ENCODE data around the gene CCDC12.

The CCDC12 gene

DNA sequence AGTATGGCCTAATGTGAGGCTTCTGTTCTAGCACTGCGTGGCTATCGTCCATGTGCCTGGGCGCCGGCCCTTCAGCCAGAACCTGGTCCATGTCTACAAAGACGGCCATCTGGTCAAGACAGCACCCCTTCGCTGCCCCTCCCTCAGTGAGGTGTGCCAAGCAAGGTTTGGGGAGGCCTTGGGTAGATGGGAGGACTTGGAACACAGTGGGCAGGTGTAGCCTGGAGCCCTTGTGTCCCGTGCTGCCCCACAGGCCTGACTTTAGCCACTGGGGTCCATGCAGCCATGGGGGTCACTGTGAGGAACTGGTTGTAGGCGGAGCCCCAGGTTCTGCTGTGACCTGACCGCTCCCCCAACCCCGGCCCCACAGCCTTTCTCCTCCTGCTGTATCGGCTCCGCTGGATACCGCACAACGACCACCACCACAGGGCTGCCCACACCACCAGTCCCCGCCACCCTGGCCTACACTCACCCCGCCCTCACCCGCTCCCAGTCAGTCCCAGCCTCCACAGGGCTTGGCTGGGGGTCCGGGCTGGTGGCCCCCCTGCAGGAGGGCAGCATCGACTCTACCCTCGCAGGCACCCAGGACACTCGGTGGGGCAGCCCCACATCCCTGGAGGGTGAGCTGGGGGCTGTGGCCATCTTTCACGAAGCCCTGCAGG, 19.5 kb upstream of the CCDC12 start:
- no peak for DNase-seq

DNA sequence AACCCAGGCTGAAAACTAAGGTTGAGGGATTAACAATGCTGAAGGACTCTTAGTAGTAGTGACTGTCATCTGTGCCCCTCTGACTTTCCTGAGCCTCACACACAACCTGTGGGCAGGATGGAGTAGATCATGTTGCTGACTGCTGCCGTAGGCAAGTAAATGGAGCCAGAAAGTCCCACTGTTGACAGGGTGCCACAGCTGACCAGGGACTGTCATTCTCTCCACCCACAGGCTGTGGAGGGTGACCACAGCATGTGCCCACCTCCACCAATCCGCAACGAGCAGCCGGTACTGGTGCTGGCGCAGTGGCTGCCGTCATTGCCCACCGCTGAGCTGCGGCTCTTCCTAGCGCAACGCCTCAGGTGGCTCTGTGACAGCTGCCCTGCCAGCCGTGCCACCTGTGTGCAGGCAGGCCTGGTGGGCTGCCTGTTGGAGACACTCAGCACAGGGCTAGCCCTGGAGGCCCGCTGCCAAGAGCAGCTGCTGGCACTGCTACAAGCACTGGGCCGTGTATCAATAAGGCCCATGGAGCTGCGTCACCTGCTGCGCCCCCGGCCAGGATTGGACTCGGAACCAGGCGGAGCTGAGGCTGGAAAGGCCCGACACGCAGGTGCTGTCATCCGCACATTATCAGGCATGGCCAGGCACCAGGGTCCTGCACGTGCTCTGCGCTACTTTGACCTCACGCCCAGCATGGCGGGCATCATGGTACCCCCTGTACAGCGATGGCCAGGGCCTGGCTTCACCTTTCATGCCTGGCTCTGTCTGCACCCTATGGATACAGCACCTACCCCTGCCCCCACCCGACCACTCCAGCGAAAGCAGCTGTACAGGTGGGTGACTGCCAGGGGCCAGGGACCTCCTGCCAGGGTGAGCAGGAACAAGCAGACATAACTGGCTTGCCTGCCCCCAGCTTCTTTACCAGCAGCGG, 18.5 kb upstream of the CCDC12 start:
- peak in 1 of 2 donors; percentile 21 for DNase-seq

DNA sequence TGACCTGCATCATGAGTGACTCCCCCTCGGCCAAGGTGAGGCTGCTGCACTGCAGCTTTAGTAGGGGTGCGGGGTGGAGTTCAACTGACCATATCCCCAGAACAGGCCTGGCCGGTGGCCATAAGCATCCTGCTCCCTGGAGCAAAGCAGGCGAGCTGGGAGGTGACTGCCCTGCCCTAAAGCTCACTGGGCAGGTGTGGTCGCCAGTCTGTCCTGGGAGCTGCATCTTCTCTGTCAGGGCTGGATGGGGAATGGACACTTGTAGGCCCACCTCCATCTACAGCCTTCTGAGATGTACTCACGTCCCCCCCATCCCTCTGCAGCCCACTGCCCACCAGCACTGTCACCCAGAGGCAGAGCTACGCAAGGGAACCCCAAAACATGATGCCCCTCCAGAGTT, 17.4 kb upstream of the CCDC12 start:
- no peak for DNase-seq

DNA sequence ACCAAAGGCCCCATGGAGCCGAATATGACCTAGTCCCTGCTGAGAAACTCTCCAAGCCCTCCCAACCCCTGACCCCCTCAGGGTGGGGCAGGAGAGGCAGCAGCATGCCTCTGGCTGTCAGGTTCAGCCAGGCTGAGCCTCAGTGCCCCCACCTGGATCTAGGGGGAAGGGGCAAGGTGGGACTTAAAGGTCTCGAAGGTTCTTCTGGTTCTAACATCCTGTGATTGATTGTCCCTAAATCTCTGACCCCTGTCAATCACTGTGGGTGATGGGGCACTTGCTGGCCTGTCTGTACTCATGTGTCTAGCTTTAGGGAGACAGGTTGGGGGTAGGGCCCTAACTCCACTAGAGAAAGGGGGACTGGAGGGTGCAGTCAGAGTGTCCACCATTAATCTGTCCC, 16.7 kb upstream of the CCDC12 start:
- no peak for DNase-seq

DNA sequence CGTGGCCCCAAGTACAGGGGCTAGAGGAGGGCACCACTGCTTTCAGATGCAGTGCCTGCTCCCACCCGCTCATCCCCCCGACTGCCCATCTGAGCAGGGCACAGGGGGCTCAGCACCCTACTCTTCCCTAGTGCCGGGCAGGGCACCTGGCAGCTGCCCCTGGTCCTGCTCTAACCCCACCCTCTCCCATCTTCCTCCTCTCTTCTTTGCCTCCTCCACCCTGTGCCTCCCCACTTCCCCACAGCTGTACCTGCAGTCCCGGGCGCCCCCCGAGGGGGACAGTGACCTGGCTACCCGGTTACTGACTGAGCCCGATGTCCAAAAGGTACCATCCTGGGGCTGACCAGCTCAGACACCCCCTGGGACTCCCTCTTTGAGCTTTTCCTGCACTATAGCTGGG, 15.7 kb upstream of the CCDC12 start:
- DNase-seq = no peak

DNA sequence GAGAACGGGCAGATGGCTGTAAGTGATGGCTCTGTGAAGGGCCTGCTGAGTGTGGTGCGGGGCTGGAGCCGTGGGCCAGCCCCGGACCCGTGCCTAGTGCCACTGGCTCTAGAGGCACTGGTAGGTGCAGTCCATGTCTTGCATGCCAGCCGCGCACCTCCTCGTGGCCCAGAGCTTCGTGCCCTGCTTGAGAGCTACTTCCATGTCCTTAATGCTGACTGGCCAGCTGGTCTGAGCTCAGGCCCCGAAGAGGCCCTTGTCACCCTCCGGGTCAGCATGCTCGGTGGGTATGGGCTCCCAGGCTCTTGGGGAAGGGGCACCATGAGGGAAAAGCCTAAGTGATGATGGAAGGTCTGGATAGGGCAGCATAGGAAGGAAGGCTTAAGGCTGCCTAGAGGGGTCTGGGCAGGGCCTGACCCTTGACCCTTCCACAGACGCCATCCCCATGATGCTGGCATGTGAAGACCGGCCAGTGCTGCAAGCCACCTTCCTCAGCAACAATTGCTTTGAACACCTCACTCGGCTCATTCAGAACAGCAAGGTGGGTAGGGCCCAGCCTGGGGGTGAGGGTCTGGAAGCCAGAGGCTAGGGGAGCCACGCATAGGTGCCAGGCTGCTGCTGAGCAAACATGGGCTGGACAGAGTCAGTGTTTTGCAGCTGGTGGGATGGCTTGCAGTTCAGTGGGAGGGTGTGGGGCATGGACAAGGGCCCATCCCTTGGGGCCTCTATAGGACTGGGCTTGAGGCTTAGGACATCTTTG, 15.0 kb upstream of the CCDC12 start:
- no peak for DNase-seq

DNA sequence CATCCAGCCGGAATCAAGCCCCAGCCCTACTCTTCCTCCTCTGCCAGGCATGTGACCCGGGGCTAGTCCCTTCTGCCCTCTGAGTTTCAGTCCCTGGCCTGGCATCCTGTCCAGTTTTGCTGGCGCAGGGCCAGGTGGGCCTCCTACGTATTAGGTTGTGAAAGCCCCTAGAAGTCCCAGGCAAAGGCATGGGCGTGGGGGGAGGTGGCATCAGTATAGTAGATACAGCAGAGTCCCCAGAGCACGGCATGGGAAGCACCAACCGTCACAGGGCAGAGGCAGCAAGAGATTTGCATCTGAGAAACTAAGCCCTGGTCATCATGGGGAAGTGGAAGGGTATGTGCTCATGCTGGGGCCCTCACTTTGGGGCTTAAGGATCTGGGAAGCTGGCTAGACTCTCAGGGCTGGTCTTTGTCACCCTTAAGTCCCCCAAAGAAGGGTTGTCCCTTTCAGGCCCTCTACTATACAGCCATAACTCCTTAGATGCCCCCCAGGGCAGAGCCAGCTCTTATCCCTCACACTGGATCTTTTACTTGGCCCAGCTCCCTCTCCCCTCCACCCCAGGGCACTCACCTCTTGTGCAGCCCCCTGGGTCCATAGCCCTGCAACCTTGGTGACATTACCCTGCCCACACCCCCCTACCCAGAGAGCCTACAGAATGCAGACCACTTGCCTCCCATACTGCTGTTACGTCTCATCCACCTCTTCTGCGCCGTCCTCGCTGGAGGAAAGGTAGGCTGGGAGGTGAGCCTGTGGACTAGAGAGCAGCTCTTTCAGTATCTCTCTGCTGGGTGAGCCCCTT, 14.2 kb upstream of the CCDC12 start:
- peak; percentile 99 to 100 for DNase-seq

DNA sequence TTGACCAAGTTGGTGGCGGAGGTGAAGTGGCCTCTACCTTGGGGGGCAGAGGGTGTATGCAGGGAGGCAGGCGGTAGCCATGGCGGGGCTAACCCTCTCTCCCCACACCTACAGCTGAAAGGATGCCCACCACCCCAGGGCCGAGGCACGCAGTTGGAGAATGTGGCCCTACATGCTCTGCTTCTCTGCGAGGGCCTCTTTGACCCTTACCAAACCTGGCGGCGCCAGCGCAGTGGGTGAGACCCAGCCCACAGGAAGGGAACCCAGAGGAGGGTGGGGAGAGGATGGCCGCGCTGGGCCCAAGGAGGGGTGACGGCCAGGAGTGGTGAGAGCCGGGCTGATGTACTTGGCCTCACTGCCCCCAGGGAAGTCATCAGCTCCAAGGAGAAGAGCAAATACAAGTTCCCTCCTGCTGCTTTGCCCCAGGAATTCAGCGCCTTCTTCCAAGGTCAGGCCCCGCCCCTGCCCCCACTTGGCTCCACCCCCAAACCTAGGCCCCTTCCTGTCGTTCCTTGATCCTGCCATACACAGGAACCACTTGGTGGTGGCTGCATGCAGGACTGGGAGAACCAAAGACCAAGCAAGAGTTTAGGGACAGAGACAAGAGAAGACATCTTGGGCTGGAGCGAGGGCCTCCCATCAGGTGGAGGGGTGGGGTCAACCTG, 12.7 kb upstream of the CCDC12 start:
- DNase-seq = peak in 1 of 2 donors; percentile 23

DNA sequence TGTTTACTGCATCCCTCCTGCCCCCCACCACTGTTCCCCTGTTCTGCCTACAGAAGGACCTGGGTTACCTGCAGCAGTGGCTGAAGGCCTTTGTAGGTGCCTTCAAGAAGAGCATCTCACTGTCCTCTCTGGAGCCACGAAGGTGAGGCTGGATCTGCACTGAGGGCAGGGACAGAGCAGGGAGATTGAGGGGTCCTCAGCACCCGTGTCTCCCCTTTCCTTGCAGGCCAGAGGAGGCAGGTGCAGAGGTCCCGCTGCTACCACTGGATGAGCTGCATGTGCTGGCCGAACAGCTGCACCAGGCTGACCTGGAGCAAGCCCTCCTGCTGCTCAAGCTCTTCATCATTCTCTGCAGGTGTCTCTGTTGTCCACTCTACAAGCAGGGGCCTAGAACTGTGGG, 12.1 kb upstream of the CCDC12 start:
- DNase-seq = no peak

DNA sequence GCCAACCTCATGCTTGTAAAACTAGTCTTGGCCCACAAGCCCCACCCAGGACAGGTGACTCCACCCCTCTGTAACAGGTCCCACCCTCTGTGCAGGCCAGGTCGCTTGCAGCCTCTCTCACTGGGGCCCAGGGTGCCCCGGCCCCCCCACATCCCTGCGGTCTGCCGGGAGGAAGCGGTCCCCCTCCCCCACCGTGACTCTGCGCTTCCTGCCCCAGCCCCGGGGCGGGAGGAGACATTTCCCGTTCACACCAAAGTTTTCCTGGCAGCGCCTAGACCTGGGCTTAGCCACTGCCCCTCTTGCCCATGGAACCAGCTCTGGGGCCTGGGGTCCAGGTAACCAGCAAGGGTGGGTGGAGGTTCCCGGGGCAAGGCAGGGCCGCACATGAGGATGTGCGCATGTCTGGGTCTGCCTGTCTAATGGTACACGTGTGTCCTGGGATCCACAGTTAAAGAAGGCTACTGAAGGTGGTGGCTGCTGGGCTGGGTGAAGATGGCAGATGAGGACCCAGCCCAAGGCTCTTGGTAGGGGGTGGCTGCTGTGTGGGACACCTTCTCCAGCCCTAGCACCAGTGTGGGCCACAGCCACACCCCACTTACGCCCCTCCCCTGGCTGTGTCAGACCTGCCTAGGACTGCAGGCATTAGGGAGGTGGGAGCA, 11.3 kb upstream of the CCDC12 start:
- peak; percentile 39 to 44 for DNase-seq

DNA sequence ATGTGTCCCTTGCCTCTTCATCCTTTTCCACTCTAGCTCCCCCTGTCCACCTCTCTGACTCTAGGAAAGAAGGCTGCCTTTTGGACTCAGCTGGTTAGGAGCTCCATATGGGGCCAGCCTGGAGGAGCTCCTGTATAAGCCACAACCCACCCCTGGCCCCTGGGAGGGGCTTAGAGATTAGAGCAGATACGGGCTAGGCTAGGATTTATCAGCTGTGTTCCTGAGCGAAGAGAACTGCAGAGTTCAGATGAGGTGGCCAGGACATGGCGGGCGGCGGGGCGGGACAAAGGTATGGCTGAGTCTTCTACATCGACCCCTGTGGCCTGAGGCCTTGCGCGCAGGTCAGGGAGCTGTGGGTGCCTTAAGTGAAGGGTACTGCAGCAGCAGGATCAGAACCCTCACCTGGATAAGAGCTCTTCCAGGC, 10.8 kb upstream of the CCDC12 start:
- no peak for DNase-seq

DNA sequence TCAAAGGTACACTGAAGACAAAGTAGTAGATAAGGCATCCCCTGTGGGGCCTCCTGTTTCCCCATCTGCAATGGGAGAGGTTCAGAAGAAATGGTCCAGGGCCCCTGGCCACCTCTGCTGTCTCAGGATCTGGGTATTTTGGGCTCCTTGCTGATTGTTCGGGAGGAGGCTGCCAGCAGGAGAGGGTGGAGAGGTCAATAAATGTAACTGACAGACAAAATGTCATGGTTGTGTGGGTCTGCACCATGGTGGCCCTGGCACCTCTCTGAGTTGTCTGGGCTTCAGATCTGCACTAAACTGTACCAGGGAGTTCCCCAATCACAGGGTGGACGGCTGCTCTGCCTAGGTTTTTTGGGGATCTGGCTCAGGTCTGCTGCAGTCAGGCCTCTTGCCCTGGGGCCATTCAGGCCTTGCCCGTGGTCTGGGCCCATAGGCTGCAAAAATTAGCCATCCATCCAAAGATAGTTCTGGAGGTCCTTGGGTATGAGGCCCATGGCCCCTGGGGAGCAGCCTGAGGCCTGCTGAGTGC, 10.3 kb upstream of the CCDC12 start:
- no peak for DNase-seq

DNA sequence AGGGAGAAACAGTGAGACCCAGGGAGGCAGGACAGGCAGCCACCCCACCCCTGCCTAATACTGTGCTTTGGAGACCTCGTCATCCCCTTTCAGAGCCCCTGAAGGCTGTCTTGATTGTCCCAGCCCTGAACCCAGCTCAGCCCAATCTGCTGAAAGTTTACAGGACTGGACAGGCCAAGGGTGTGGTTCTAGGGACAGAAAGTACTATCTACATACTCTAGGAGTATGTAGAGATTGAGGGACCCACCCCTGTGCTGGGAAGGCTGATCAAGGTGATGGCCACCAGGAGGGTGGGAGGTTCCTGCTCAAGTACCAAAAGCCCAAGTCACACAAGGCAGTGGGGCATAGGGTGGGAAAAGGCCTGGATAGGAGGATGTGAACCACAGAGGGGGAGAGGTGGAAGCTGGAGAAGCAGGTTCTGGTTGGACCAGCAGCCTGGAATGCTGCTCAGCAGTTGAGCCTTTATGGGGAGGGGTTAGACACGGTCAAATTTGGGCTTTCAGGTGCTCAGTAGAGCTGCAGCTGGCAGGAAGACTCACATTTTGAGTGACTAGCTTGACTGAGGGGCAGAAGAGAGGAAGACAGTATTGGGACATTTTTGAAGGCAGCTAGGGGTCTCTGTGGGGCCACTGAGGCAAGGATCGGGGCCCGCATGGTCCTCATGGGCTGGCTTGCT, 9.6 kb upstream of the CCDC12 start:
- no peak for DNase-seq

DNA sequence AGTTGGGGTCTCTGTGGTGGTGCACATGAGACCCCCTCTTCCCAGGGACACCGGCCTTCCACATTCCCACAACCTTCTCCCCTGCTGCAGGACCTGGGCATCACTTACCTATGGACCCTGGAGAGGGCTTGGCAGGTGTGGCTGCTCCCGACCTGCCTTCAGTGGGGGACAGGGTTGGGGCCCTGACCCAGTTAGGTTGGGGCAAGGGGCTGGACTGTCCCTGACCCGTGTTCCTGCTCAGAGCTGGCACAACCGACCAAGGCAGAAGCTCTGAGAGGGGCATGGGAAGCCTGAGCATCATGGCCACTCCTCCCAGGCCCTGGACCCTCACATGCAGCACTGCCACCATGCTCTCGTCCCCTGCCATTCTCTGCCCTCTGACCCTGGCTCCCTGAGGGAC, 9.0 kb upstream of the CCDC12 start:
- no peak for DNase-seq

DNA sequence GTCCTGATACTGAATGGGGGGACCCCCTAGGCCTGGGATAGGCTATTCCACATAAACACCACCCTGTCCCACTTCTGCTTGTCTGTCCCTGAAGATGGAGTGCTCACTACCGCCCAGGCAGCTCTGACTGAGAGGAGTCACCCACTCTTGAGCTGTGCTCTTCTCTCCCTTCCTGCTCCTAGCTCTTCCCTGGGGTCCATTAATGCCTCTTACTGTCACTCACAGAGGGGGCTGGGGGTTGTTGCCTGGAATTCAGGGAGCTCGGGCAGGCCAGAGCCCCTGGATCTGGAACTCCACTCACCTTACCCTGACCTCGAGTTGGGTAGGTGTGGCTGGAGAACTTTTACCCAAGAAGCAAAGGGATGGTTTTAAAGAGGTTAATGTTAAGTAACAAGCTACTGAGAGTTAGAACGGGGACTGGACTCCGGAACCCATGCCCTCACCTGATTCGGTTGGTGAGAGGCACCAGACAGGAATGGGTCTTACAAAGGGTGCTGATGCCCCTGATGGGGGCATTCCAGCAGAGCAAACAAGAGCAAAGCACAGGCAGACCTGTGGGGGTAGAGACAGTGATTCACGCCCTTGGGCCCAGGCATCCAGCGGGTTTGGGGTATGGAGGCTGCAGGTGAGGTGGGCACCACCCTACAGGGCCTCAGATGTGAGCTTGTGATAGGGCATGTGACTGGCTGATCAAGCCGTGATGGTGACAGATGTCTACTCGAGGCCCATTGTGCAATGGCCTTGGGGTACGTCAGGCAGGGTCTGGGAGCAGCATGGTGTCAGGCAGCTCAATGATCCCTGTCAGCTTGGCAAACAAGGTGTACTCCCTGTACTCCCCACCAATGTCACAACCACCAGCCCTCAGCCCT, 8.3 kb upstream of the CCDC12 start:
- DNase-seq = no peak

DNA sequence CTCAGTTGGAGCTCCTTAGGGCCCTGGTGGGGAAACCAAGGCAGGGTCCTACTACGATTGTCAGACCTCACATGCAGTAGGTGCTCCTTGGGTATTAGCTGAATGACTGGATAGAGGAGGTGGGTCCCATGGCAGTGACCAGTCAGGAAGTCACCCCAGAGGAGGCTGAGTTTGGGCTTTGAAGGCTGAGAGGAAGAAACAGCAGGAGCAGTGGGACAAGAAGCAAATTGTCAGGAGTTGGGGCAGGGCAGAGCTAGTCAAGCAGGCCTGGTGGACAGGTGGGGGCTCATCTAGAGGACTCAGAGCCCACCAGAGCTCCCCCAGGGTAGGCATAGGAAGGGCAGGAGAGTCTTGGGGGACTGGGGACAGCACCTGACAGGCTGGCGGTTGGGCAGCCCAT, 6.0 kb upstream of the CCDC12 start:
- no peak for DNase-seq

DNA sequence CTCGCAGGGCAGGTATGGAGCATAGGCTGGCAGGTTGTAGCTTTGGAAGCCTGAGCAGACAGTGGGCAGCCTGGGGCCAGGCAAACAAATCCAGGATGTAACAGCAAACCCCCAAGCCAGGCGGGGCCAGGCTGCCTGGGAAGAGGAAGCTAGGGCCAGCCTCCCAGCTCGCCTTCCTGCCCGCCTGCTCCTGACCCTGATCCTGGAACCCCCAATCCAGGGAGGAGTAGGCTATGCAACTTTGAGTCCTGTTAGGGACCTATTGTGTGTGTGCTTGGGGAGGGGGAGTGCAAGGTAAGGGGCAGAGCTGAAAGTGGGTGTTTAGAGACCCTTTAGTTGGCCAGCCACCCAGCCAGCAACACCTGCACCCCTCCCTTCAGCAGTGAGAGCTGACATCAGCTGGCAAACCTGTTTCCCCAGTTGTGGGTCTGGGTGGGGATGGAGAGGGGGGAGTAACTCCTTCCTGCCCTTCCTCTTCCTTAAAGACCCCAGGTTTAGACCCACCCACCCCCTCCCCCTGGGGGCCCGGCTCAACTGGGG, 5.5 kb upstream of the CCDC12 start:
- DNase-seq = peak in 1 of 2 donors; percentile 37

DNA sequence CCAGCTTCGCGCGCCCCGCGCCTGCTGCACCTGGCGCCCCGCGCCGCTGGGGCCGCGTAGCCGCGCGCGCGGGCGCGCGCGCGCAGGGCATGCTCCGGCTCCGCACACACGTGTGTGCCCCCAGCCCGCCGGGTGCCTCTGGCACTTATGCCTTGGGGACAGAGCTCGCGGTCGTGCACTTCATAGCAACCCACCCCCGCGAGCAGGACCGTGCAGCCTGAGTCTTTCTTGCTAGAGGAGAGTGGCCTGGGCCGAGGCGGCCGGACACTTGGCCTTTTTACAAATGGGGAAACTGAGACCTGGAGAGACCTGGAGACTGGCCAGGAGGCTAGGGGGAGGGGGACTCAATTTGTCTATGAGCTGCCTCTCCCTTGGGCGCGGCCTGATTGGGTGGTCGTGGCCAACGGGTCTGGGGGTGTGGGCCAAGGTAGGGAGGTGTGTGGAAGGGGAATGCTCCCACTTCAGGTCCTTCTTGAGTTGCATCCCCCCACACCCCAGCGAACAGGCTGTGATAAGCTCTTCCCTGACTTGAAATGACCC, 3.5 kb upstream of the CCDC12 start:
- DNase-seq = no peak
